ENCODE data around the gene CCDC192. TPM values are rescaled to one million over a fixed set of nuclear protein-coding genes. Genes with fewer than 3 reads are reported as not detected.

Gene CCDC192, protein sequence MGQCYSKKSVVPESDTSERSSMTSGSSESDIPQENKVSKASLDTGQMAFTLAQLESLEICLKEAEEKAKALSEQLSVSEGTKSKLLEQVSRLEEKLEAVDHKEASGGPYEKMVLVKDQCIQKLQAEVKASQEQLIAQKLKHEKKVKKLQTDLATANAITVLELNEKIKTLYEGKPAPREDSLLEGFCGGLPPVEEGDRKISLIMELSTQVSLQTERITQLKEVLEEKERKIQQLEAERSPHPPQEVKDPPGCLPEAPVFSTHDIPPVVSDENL
- not detected in 2 replicates for total RNA-seq

DNA sequence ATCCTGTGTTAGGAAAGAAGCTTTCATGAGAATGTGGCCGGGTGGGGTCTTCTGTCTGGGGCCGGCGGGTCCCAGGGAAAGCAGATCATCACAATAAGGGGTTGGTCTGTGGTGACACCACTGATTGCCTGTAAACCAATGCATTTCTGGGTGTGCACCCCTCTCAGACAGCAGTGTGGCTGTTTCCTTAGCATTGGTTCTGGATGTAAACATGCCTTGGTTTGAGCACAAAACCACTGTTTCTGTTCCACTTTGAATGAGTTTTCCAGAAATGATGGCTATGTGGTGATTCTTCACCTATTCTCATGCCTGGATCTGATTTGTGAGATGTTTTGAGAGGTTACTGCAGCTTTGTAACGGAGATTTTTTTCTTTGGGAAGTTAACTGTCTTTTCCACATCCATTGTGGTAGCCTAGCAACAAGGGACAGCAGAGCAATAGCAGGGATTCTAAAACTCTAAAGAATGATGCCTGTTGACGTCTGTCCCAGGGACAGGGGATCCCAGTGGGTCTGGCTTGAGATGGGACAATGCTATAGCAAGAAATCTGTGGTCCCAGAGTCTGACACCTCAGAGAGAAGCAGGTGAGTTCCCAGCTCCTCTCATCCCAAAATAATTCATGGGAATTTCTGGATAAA is at the start of gene CCDC192:
TSS of gene CCDC192 (plus strand) at position 466 of the 636 bp plus-strand sequence. CDS start at position 521, 55 bp downstream.

Other genes with a start within 250 kb of the CCDC192 start
- gene PRRC1, start 185.8 kb upstream of the CCDC192 start, total RNA-seq: 35.4 and 40.9 TPM in 2 replicates
- not detected in 2 replicates for gene CTXN3, start 54.3 kb upstream of the CCDC192 start, total RNA-seq